K562 (cell line): Measurements from ENCODE around the gene NRXN2. TPM values are rescaled to one million over a fixed set of nuclear protein-coding genes. Genes with fewer than 3 reads are reported as not detected.

ENCODE experiments used
- ARID3A ChIP-seq: IDR thresholded peaks from 2 replicates; pipeline ENCODE4 v1.6.1; 2012; ENCODE audit warnings: low read depth, low read length, improper control_type of control experiment, borderline replicate concordance
- CEBPB ChIP-seq: fragments of 450-650 bp; IDR thresholded peaks from 2 replicates; pipeline ENCODE4 v1.6.1; 2016; ENCODE audit warnings: missing genetic modification characterization, missing compliant biosample characterization
- ELF1 ChIP-seq: fragments of 200-800 bp; sonication (Bioruptor generic); IDR thresholded peaks from 2 replicates; pipeline ENCODE4 v1.6.1; 2016; ENCODE audit warnings: missing genetic modification characterization, missing compliant biosample characterization
- HDAC2 ChIP-seq: fragments of 450-650 bp; IDR thresholded peaks from 2 replicates; pipeline ENCODE4 v1.6.1; 2016; ENCODE audit warnings: mild to moderate bottlenecking
- HNRNPLL ChIP-seq: fragments of 200-400 bp; formaldehyde crosslinking; IDR thresholded peaks from 2 replicates; pipeline ENCODE4 v1.6.1; 2017; ENCODE audit warnings: low read length, low read depth, mild to moderate bottlenecking; ENCODE audit not compliant: poor library complexity, severe bottlenecking
- KLF16 ChIP-seq: IDR thresholded peaks from 2 replicates; pipeline ENCODE4 v1.6.1; 2016; ENCODE audit warnings: antibody characterized with exemption
- MAZ ChIP-seq, 2 experiments: fragments of 450-650 bp in 1 of 2; sonication (generic) in 1 of 2; formaldehyde crosslinking; IDR thresholded peaks in 1 of 2; conservative IDR thresholded peaks in 1 of 2; 2 replicates each; pipeline versions ENCODE4 v1.4.0 to v1.5.0; 2020; ENCODE audit warnings: mild to moderate bottlenecking in 1 of 2, missing genetic modification reagents in 1 of 2
- SP1 ChIP-seq: sonication (generic); formaldehyde crosslinking; IDR thresholded peaks from 2 replicates; pipeline ENCODE4 v1.8.1; 2022; ENCODE audit warnings: mild to moderate bottlenecking, missing genetic modification reagents
- TARDBP ChIP-seq: fragments of 450-650 bp; IDR thresholded peaks from 2 replicates; pipeline ENCODE4 v1.6.1; 2016
- THAP7 ChIP-seq: fragments of 250-450 bp; sonication (Bioruptor Pico); IDR thresholded peaks from 2 replicates; pipeline ENCODE4 v1.5.0; 2021
- TOE1 ChIP-seq, 2 experiments: fragments of 450-650 bp in 1 of 2; sonication (generic) in 1 of 2; formaldehyde crosslinking in 1 of 2; IDR thresholded peaks; 2 replicates each; pipeline versions ENCODE4 v1.7.1 to v1.8.0; 2016 to 2022; ENCODE audit warnings: borderline replicate concordance in 2 of 2, mild to moderate bottlenecking in 2 of 2, antibody characterized with exemption in 1 of 2, inconsistent platforms in 1 of 2, low read depth in 1 of 2, missing genetic modification reagents in 1 of 2, moderate library complexity in 1 of 2
- USF1 ChIP-seq: sonication (generic); formaldehyde crosslinking; IDR thresholded peaks from 2 replicates; pipeline ENCODE4 v1.9.0; 2022; ENCODE audit warnings: mild to moderate bottlenecking, missing genetic modification reagents
- ZNF165 ChIP-seq: fragments of 250-450 bp; sonication (Bioruptor Pico); IDR thresholded peaks from 2 replicates; pipeline ENCODE4 v1.4.0; 2020; ENCODE audit warnings: borderline replicate concordance
- ZNF512 ChIP-seq: IDR thresholded peaks from 2 replicates; pipeline ENCODE4 v1.6.1; 2016; ENCODE audit warnings: missing genetic modification characterization, missing compliant biosample characterization
- ZNF668 ChIP-seq: fragments of 250-450 bp; sonication (Bioruptor Pico); IDR thresholded peaks from 2 replicates; pipeline ENCODE4 v1.8.0; 2022; ENCODE audit warnings: mild to moderate bottlenecking, inconsistent platforms
- polyA plus RNA-seq, 8 experiments: library from polyadenylated mRNA; depleted of rRNA in 4 of 8; stranded (reverse) in 5 of 8; unstranded in 3 of 8; fragments of >200 nt; fragmentation: Nextera tagmentation in 2 of 8; fragmentation: Illumina TruSeq in 1 of 8; extraction: Ambion mirVana in 2 of 8; extraction: Trizol in 1 of 8; gene quantifications; 2 replicates each; pipeline versions ENCODE4 v1.2.1 to v1.2.3, GENCODE V29; 2011 to 2014; ENCODE audit warnings: inconsistent platforms in 1 of 8, missing spikeins in 1 of 8
- total RNA-seq, 7 experiments: library from RNA; depleted of rRNA in 6 of 7; stranded (reverse); fragments of >200 nt in 6 of 7; fragmentation: Illumina TruSeq in 2 of 7; extraction: Trizol in 2 of 7; gene quantifications; 2 replicates each; pipeline versions ENCODE4 v1.2.1 to v1.2.3, GENCODE V29; 2011 to 2021; ENCODE audit warnings: low replicate concordance in 1 of 7

The NRXN2 gene
- total and polyA plus RNA-seq, 9 of the 15 experiments (the other 6 are each of a cell fraction or from before 2014, with no cell fraction given), result 0.07 to 0.47 (median 0.15) TPM; not detected in 4

- TF ChIP-seq TOE1 (IDR thresholded peaks at IDR 0.05; ENCODE audit: borderline replicate concordance) (no peak), TOE1 (CRISPR knock-in tag; IDR thresholded peaks at IDR 0.05; ENCODE audit: borderline replicate concordance, low read depth) (no peak), ARID3A (no peak), HNRNPLL (no peak), THAP7 (CRISPR knock-in tag) (no peak), CEBPB (tag) (no peak), ZNF165 (CRISPR knock-in tag) (no peak), USF1 (CRISPR knock-in tag) (no peak), MAZ (CRISPR knock-in tag; conservative IDR thresholded peaks at IDR 0.05 in 1 of 2, IDR thresholded peaks at IDR 0.05 in 1 of 2) (0 out of 4 replicates have a peak, but pooled peaks of 1 of the 2 experiments have one; percentile 21), KLF16 (no peak), ZNF668 (CRISPR knock-in tag) (no peak), SP1 (CRISPR knock-in tag) (no peak), ELF1 (tag) (no peak), TARDBP (0 out of 2 replicates have a peak, but pooled peaks have one; percentile 1), ZNF512 (tag) (no peak), HDAC2 (0 out of 2 replicates have a peak, but pooled peaks have one; percentile 9)
Observed at GRCh38 chr11:64566915-64567891, 155.8 kb downstream of the NRXN2 start (continued).
